Stimulated activated CD4-positive, alpha-beta T cell treated with anti-CD3 and anti-CD28 coated beads, Interleukin-4, amount 100 ng/mL, for 24 hours (primary cell): Measurements from ENCODE around the gene ARMC2.
"Not testable (repeated sequence)": the region's sequence is repeated elsewhere in the genome, so short reads cannot be mapped to it uniquely, and the experiment has no call there.

ENCODE experiments used
- DNase-seq: peaks from one replicate; pipeline ENCODE4 v3.0.0-alpha.2; 2020

Gene ARMC2

GRCh38 chr6:108957221-108957620, 109.0 kb downstream of the ARMC2 start:
- DNase-seq: no peak

- no peak for DNase-seq
These were observed 110.9 kb downstream of the ARMC2 start for GRCh38 chr6:108958900-108959770.

GRCh38 chr6:108959972-108960582, 111.9 kb downstream of the ARMC2 start:
- DNase-seq: no peak

GRCh38 chr6:108960601-108961000, 112.4 kb downstream of the ARMC2 start:
- DNase-seq: no peak

- DNase-seq: no peak
These were observed 112.9 kb downstream of the ARMC2 start for GRCh38 chr6:108961077-108961476.

- DNase-seq: no peak
These were observed 113.8 kb downstream of the ARMC2 start for GRCh38 chr6:108961985-108962384.

- DNase-seq: no peak
These were observed 118.0 kb downstream of the ARMC2 start for GRCh38 chr6:108966251-108966650.

GRCh38 chr6:108966855-108967755, 118.9 kb downstream of the ARMC2 start:
- DNase-seq: no peak

GRCh38 chr6:108968325-108969316, 120.4 kb downstream of the ARMC2 start:
- no peak for DNase-seq

GRCh38 chr6:108969776-108970175, 121.6 kb downstream of the ARMC2 start:
- DNase-seq: no peak

GRCh38 chr6:108974201-108974600, 126.0 kb downstream of the ARMC2 start:
- no peak for DNase-seq

- not testable (repeated sequence) for DNase-seq
These were observed 130.4 kb downstream of the ARMC2 start for GRCh38 chr6:108978638-108979037.

GRCh38 chr6:108982154-108983113, 134.2 kb downstream of the ARMC2 start:
- no peak for DNase-seq

- no peak for DNase-seq
These were observed 134.9 kb downstream of the ARMC2 start for GRCh38 chr6:108983151-108983550.

GRCh38 chr6:108985301-108985700, 137.1 kb downstream of the ARMC2 start:
- no peak for DNase-seq

- no peak for DNase-seq
These were observed 138.9 kb downstream of the ARMC2 start for GRCh38 chr6:108987156-108987555.

- DNase-seq: no peak
These were observed 140.1 kb downstream of the ARMC2 start for GRCh38 chr6:108988296-108988695.

- DNase-seq: no peak
These were observed 140.5 kb downstream of the ARMC2 start for GRCh38 chr6:108988765-108989164.

- DNase-seq: no peak
These were observed 141.5 kb downstream of the ARMC2 start for GRCh38 chr6:108989700-108990099.

GRCh38 chr6:108993876-108994275, 145.7 kb downstream of the ARMC2 start:
- no peak for DNase-seq

- no peak for DNase-seq
These were observed 147.1 kb downstream of the ARMC2 start for GRCh38 chr6:108995296-108995695.
